Stimulated activated naive CD8-positive, alpha-beta T cell treated with anti-CD3 and anti-CD28 coated beads, Interleukin-15, Interleukin-2, amounts not matched to agents 100 ng/mL and 50 ng/mL, for 24 hours (primary cell): Measurements from ENCODE around the gene MARCHF3.
"Not testable (repeated sequence)": the region's sequence is repeated elsewhere in the genome, so short reads cannot be mapped to it uniquely, and the experiment has no call there.

Experiments
- H3K27ac Mint-ChIP-seq: one replicate; pipeline ENCODE4 v1.8.0; 2021; ENCODE audit warnings: mild to moderate bottlenecking, mixed read lengths
- H3K27me3 Mint-ChIP-seq: one replicate; pipeline ENCODE4 v1.8.0; 2021; ENCODE audit warnings: mixed read lengths
- H3K36me3 Mint-ChIP-seq: one replicate; pipeline ENCODE4 v1.8.0; 2021; ENCODE audit warnings: low read depth, mixed read lengths
- H3K4me1 Mint-ChIP-seq: one replicate; pipeline ENCODE4 v1.8.0; 2021; ENCODE audit warnings: low read depth, mixed read lengths
- H3K4me3 Mint-ChIP-seq: one replicate; pipeline ENCODE4 v1.8.0; 2021; ENCODE audit warnings: mild to moderate bottlenecking, mixed read lengths
- H3K9me3 Mint-ChIP-seq: one replicate; pipeline ENCODE4 v1.8.0; 2021; ENCODE audit warnings: mixed read lengths

The MARCHF3 gene

GRCh38 chr5:127060470-127060985 is 30.2 kb upstream of the MARCHF3 start:
- H3K27me3 Mint-ChIP-seq = no peaks in the 10 kb centered on the region
- no peak overlapping the region for H3K4me3 Mint-ChIP-seq
- H3K4me1 Mint-ChIP-seq = peaks cover 6% of the 10 kb centered on the region
- peaks cover 30% of the 10 kb centered on the region for H3K36me3 Mint-ChIP-seq
- H3K27ac Mint-ChIP-seq = no peak overlapping the region
- H3K9me3 Mint-ChIP-seq = no peaks in the 10 kb centered on the region

- no peak overlapping the region for H3K4me3 Mint-ChIP-seq
- H3K36me3 Mint-ChIP-seq = peaks cover 53% of the 10 kb centered on the region
- H3K27ac Mint-ChIP-seq = no peak overlapping the region
- H3K27me3 Mint-ChIP-seq = no peaks in the 10 kb centered on the region
- peaks cover 6% of the 10 kb centered on the region for H3K4me1 Mint-ChIP-seq
- H3K9me3 Mint-ChIP-seq = no peaks in the 10 kb centered on the region
Measured at GRCh38 chr5:127056896-127057295, 26.5 kb upstream of the MARCHF3 start.

GRCh38 chr5:127055880-127056653 is 25.7 kb upstream of the MARCHF3 start:
- H3K4me1 Mint-ChIP-seq = peaks cover 6% of the 10 kb centered on the region
- H3K4me3 Mint-ChIP-seq = no peak overlapping the region
- H3K27me3 Mint-ChIP-seq = no peaks in the 10 kb centered on the region
- H3K27ac Mint-ChIP-seq = no peak overlapping the region
- peaks cover 53% of the 10 kb centered on the region for H3K36me3 Mint-ChIP-seq
- H3K9me3 Mint-ChIP-seq = no peaks in the 10 kb centered on the region

- not testable (repeated sequence) for H3K4me3 Mint-ChIP-seq, H3K9me3 Mint-ChIP-seq, H3K27me3 Mint-ChIP-seq, H3K4me1 Mint-ChIP-seq, H3K27ac Mint-ChIP-seq
- peaks cover 45% of the 10 kb centered on the region for H3K36me3 Mint-ChIP-seq
Measured at GRCh38 chr5:127053551-127053950, 23.2 kb upstream of the MARCHF3 start.

- H3K9me3 Mint-ChIP-seq = no peaks in the 10 kb centered on the region
- H3K36me3 Mint-ChIP-seq = peaks cover 44% of the 10 kb centered on the region
- no peak overlapping the region for H3K27ac Mint-ChIP-seq
- H3K27me3 Mint-ChIP-seq = no peaks in the 10 kb centered on the region
- H3K4me3 Mint-ChIP-seq = no peak overlapping the region
- H3K4me1 Mint-ChIP-seq = no peaks in the 10 kb centered on the region
Measured at GRCh38 chr5:127053049-127053448, 22.7 kb upstream of the MARCHF3 start.

- no peaks in the 10 kb centered on the region for H3K9me3 Mint-ChIP-seq
- H3K27ac Mint-ChIP-seq = no peak overlapping the region
- no peaks in the 10 kb centered on the region for H3K4me1 Mint-ChIP-seq
- H3K4me3 Mint-ChIP-seq = no peak overlapping the region
- no peaks in the 10 kb centered on the region for H3K27me3 Mint-ChIP-seq
- peaks cover 33% of the 10 kb centered on the region for H3K36me3 Mint-ChIP-seq
Measured at GRCh38 chr5:127051591-127051990, 21.2 kb upstream of the MARCHF3 start.

GRCh38 chr5:127046343-127047072 is 16.1 kb upstream of the MARCHF3 start:
- Mint-ChIP-seq H3K4me3 (no peak overlapping the region), H3K4me1 (no peaks in the 10 kb centered on the region), H3K27ac (no peak overlapping the region), H3K27me3 (no peaks in the 10 kb centered on the region), H3K36me3 (no peaks in the 10 kb centered on the region), H3K9me3 (no peaks in the 10 kb centered on the region)

- Mint-ChIP-seq H3K4me1 (no peaks in the 10 kb centered on the region), H3K9me3 (no peaks in the 10 kb centered on the region), H3K36me3 (no peaks in the 10 kb centered on the region), H3K4me3 (no peak overlapping the region), H3K27me3 (no peaks in the 10 kb centered on the region), H3K27ac (no peak overlapping the region)
Measured at GRCh38 chr5:127042593-127042992, 12.2 kb upstream of the MARCHF3 start.

- Mint-ChIP-seq H3K9me3 (no peaks in the 10 kb centered on the region), H3K27ac (no peak overlapping the region), H3K36me3 (peaks cover 3% of the 10 kb centered on the region), H3K4me1 (no peaks in the 10 kb centered on the region), H3K4me3 (no peak overlapping the region), H3K27me3 (no peaks in the 10 kb centered on the region)
Measured at GRCh38 chr5:127041571-127041970, 11.2 kb upstream of the MARCHF3 start.

GRCh38 chr5:127040796-127041520 is 10.6 kb upstream of the MARCHF3 start:
- H3K4me1 Mint-ChIP-seq = no peaks in the 10 kb centered on the region
- H3K4me3 Mint-ChIP-seq = no peak overlapping the region
- peaks cover 3% of the 10 kb centered on the region for H3K36me3 Mint-ChIP-seq
- H3K9me3 Mint-ChIP-seq = no peaks in the 10 kb centered on the region
- no peaks in the 10 kb centered on the region for H3K27me3 Mint-ChIP-seq
- no peak overlapping the region for H3K27ac Mint-ChIP-seq

GRCh38 chr5:127038550-127038949 is 8.2 kb upstream of the MARCHF3 start:
- Mint-ChIP-seq H3K27ac (no peak overlapping the region), H3K27me3 (peaks cover 5% of the 10 kb centered on the region), H3K4me3 (no peak overlapping the region), H3K36me3 (peaks cover 3% of the 10 kb centered on the region), H3K4me1 (no peaks in the 10 kb centered on the region), H3K9me3 (no peaks in the 10 kb centered on the region)

GRCh38 chr5:127031863-127032232 is 1.5 kb upstream of the MARCHF3 start:
- Mint-ChIP-seq H3K27ac (no peak overlapping the region), H3K4me1 (peaks cover 27% of the 10 kb centered on the region), H3K4me3 (peak overlapping the region; percentile 88), H3K9me3 (no peaks in the 10 kb centered on the region), H3K27me3 (peaks cover 17% of the 10 kb centered on the region), H3K36me3 (no peaks in the 10 kb centered on the region)

GRCh38 chr5:127031147-127031862 is 947 bp upstream of the MARCHF3 start:
- peak overlapping the region; percentile 45 for H3K27ac Mint-ChIP-seq
- H3K4me3 Mint-ChIP-seq = peak overlapping the region; percentile 88
- no peaks in the 10 kb centered on the region for H3K36me3 Mint-ChIP-seq
- H3K4me1 Mint-ChIP-seq = peaks cover 30% of the 10 kb centered on the region
- peaks cover 17% of the 10 kb centered on the region for H3K27me3 Mint-ChIP-seq
- no peaks in the 10 kb centered on the region for H3K9me3 Mint-ChIP-seq

- H3K4me3 Mint-ChIP-seq = peak overlapping the region; percentile 88
- no peaks in the 10 kb centered on the region for H3K36me3 Mint-ChIP-seq
- H3K4me1 Mint-ChIP-seq = peaks cover 36% of the 10 kb centered on the region
- peak overlapping the region; percentile 71 for H3K27ac Mint-ChIP-seq
- H3K27me3 Mint-ChIP-seq = peaks cover 17% of the 10 kb centered on the region
- no peaks in the 10 kb centered on the region for H3K9me3 Mint-ChIP-seq
Measured at GRCh38 chr5:127029581-127030258, 638 bp downstream of the MARCHF3 start.
